Measurements from ENCODE around the gene ISYNA1. TPM values are rescaled to one million over a fixed set of nuclear protein-coding genes. Genes with fewer than 3 reads are reported as not detected.

Gene ISYNA1
- total and polyA plus RNA-seq, 2 of the 13 experiments (the other 11 are each of a cell fraction or from before 2014, with no cell fraction given), result 29.6 to 48.5 TPM

DNA sequence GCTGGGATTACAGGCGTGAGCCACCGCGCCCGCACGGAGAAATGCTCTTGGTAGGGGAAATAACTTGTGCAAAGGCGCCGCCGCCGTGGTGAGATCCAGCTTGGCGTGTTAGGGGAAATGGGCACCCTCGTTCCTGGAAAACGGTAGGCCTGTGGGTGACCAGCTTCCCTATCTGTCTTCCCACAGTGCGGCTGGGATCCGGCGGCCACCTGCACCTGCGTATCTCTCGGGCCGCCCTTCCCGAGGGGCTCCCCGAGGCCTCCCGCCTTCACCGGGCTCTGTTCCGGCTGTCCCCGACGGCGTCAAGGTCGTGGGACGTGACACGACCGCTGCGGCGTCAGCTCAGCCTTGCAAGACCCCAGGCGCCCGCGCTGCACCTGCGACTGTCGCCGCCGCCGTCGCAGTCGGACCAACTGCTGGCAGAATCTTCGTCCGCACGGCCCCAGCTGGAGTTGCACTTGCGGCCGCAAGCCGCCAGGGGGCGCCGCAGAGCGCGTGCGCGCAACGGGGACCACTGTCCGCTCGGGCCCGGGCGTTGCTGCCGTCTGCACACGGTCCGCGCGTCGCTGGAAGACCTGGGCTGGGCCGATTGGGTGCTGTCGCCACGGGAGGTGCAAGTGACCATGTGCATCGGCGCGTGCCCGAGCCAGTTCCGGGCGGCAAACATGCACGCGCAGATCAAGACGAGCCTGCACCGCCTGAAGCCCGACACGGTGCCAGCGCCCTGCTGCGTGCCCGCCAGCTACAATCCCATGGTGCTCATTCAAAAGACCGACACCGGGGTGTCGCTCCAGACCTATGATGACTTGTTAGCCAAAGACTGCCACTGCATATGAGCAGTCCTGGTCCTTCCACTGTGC lies 49.6 kb downstream of the ISYNA1 start (continued):
- TF ChIP-seq, protein P1, sequence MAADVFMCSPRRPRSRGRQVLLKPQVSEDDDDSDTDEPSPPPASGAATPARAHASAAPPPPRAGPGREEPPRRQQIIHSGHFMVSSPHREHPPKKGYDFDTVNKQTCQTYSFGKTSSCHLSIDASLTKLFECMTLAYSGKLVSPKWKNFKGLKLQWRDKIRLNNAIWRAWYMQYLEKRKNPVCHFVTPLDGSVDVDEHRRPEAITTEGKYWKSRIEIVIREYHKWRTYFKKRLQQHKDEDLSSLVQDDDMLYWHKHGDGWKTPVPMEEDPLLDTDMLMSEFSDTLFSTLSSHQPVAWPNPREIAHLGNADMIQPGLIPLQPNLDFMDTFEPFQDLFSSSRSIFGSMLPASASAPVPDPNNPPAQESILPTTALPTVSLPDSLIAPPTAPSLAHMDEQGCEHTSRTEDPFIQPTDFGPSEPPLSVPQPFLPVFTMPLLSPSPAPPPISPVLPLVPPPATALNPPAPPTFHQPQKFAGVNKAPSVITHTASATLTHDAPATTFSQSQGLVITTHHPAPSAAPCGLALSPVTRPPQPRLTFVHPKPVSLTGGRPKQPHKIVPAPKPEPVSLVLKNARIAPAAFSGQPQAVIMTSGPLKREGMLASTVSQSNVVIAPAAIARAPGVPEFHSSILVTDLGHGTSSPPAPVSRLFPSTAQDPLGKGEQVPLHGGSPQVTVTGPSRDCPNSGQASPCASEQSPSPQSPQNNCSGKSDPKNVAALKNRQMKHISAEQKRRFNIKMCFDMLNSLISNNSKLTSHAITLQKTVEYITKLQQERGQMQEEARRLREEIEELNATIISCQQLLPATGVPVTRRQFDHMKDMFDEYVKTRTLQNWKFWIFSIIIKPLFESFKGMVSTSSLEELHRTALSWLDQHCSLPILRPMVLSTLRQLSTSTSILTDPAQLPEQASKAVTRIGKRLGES (CRISPR knock-in tag; IDR thresholded peaks at IDR 0.05; ENCODE audit: borderline replicate concordance), result peak; percentile 19; the same call in 1 of the 2 replicates
- no peak for TF ChIP-seq GABPA (IDR thresholded peaks at IDR 0.05; ENCODE audit: low read depth, low read length)
- no peak for TF ChIP-seq GABPA (CRISPR knock-in tag; IDR thresholded peaks at IDR 0.05; ENCODE audit: low read depth)
- TF ChIP-seq ZC3H13 (CRISPR knock-in tag; IDR thresholded peaks at IDR 0.05), result peak; percentile 99
- TF ChIP-seq ZBTB8A (CRISPR knock-in tag; IDR thresholded peaks at IDR 0.05; ENCODE audit: borderline replicate concordance, low read depth), result no peak
- peak; percentile 61 for TF ChIP-seq ZFX (CRISPR knock-in tag; IDR thresholded peaks at IDR 0.05; ENCODE audit: low read depth)
- TF ChIP-seq, protein P2, sequence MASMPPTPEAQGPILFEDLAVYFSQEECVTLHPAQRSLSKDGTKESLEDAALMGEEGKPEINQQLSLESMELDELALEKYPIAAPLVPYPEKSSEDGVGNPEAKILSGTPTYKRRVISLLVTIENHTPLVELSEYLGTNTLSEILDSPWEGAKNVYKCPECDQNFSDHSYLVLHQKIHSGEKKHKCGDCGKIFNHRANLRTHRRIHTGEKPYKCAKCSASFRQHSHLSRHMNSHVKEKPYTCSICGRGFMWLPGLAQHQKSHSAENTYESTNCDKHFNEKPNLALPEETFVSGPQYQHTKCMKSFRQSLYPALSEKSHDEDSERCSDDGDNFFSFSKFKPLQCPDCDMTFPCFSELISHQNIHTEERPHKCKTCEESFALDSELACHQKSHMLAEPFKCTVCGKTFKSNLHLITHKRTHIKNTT (CRISPR knock-in tag; IDR thresholded peaks at IDR 0.05), result no peak
- peak; percentile 36 to 53 for TF ChIP-seq POLR2A (IDR thresholded peaks at IDR 0.05; ENCODE audit: insufficient read depth in 1 of 2, low read depth in 2 of 2, low read length in 2 of 2)
- TF ChIP-seq ZNF780A (CRISPR knock-in tag; IDR thresholded peaks at IDR 0.05), result 0 out of 2 replicates have a peak, but pooled peaks have one; percentile 74
- TF ChIP-seq ATF5 (CRISPR knock-in tag; IDR thresholded peaks at IDR 0.05; ENCODE audit: low read depth), result 0 out of 2 replicates have a peak, but pooled peaks have one; percentile 76
- TF ChIP-seq SUZ12 (IDR thresholded peaks at IDR 0.05; ENCODE audit: low read depth, low read length), result no peak
- TF ChIP-seq, protein P3, sequence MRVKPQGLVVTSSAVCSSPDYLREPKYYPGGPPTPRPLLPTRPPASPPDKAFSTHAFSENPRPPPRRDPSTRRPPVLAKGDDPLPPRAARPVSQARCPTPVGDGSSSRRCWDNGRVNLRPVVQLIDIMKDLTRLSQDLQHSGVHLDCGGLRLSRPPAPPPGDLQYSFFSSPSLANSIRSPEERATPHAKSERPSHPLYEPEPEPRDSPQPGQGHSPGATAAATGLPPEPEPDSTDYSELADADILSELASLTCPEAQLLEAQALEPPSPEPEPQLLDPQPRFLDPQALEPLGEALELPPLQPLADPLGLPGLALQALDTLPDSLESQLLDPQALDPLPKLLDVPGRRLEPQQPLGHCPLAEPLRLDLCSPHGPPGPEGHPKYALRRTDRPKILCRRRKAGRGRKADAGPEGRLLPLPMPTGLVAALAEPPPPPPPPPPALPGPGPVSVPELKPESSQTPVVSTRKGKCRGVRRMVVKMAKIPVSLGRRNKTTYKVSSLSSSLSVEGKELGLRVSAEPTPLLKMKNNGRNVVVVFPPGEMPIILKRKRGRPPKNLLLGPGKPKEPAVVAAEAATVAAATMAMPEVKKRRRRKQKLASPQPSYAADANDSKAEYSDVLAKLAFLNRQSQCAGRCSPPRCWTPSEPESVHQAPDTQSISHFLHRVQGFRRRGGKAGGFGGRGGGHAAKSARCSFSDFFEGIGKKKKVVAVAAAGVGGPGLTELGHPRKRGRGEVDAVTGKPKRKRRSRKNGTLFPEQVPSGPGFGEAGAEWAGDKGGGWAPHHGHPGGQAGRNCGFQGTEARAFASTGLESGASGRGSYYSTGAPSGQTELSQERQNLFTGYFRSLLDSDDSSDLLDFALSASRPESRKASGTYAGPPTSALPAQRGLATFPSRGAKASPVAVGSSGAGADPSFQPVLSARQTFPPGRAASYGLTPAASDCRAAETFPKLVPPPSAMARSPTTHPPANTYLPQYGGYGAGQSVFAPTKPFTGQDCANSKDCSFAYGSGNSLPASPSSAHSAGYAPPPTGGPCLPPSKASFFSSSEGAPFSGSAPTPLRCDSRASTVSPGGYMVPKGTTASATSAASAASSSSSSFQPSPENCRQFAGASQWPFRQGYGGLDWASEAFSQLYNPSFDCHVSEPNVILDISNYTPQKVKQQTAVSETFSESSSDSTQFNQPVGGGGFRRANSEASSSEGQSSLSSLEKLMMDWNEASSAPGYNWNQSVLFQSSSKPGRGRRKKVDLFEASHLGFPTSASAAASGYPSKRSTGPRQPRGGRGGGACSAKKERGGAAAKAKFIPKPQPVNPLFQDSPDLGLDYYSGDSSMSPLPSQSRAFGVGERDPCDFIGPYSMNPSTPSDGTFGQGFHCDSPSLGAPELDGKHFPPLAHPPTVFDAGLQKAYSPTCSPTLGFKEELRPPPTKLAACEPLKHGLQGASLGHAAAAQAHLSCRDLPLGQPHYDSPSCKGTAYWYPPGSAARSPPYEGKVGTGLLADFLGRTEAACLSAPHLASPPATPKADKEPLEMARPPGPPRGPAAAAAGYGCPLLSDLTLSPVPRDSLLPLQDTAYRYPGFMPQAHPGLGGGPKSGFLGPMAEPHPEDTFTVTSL (CRISPR knock-in tag; IDR thresholded peaks at IDR 0.05; ENCODE audit: borderline replicate concordance), result no peak
- peak; percentile 87; the same call in 1 of the 2 replicates for TF ChIP-seq RFXAP (CRISPR knock-in tag; IDR thresholded peaks at IDR 0.05; ENCODE audit: borderline replicate concordance)
- TF ChIP-seq SRF (IDR thresholded peaks at IDR 0.05; ENCODE audit: low read depth, low read length), result no peak
- peak; percentile 84 for TF ChIP-seq KDM3A (CRISPR knock-in tag; IDR thresholded peaks at IDR 0.05; ENCODE audit: low read depth)
- TF ChIP-seq, protein P4, sequence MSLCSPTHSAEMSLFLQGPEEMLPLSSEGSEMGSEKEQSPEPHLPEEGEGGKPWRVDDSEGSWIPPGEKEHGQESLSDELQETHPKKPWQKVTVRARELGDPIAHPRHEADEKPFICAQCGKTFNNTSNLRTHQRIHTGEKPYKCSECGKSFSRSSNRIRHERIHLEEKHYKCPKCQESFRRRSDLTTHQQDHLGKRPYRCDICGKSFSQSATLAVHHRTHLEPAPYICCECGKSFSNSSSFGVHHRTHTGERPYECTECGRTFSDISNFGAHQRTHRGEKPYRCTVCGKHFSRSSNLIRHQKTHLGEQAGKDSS (CRISPR knock-in tag; IDR thresholded peaks at IDR 0.05; ENCODE audit: borderline replicate concordance, low read depth), result peak; percentile 77; the same call in 1 of the 2 replicates
- TF ChIP-seq RARG (CRISPR knock-in tag; IDR thresholded peaks at IDR 0.05; ENCODE audit: low read depth), result 0 out of 2 replicates have a peak, but pooled peaks have one; percentile 37
